Measurements from ENCODE around the gene ARMH3. TPM values are rescaled to one million over a fixed set of nuclear protein-coding genes. Genes with fewer than 3 reads are reported as not detected.

The ARMH3 gene
- total RNA-seq, 1 donor from 2014 or later, result 6.6 TPM

DNA sequence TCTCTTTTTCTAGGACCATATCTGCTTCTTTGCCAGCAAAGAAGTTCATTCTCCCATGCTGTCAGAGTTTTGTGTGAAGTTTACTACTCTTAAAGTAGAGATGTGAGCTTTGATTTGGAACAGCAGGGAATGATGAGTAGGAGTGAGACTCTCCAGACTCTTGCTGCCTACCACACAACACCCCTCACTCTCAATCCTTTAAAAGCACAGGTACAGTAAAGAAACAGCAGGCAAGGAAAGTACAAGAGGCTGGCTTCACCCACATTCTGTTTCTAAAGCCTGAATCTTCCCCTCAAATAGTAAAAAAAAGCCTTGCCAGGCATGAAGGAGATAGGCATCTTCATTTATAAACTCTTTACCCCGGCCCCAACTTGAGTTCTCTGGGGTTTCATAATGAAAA is 97.3 kb downstream of the ARMH3 start:
- H3K4me3 ChIP-seq (ENCODE audit: low read depth, low read length), result no peak overlapping the region
- no peak for DNase-seq (ENCODE audit: low read depth)
- TF ChIP-seq CTCF (conservative IDR thresholded peaks at IDR 0.05; ENCODE audit: low read depth, low read length), result no peak

DNA sequence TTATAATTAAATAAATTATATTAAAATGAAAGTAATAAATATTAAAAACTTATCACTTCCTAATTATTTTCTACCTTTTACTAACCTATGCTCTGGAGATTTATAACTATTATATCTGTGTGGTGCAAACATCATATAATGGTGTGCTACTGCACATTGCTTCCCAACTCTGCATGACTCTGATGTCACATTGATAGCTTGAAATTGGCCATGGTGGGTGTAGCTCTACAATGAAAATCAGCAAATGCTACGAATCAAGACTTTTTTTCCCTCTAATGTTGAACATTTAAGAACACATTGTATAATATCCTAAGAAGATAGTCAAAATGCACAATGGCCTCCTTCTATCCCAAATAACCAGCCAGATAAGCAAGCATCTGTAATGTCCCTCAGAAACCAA is 99.1 kb downstream of the ARMH3 start:
- DNase-seq (ENCODE audit: low read depth), result no peak
- H3K4me3 ChIP-seq (ENCODE audit: low read depth, low read length), result no peak overlapping the region
- TF ChIP-seq CTCF (conservative IDR thresholded peaks at IDR 0.05; ENCODE audit: low read depth, low read length), result no peak

- DNase-seq (ENCODE audit: low read depth), result no peak
- TF ChIP-seq CTCF (conservative IDR thresholded peaks at IDR 0.05; ENCODE audit: low read depth, low read length), result no peak
- no peak overlapping the region for H3K4me3 ChIP-seq (ENCODE audit: low read depth, low read length)
Observed at GRCh38 chr10:101956117-101956516, 99.9 kb downstream of the ARMH3 start.

GRCh38 chr10:101952191-101952590 is 103.8 kb downstream of the ARMH3 start:
- no peak for TF ChIP-seq CTCF (conservative IDR thresholded peaks at IDR 0.05; ENCODE audit: low read depth, low read length)
- no peak for DNase-seq (ENCODE audit: low read depth)
- H3K4me3 ChIP-seq (ENCODE audit: low read depth, low read length), result no peak overlapping the region

DNA sequence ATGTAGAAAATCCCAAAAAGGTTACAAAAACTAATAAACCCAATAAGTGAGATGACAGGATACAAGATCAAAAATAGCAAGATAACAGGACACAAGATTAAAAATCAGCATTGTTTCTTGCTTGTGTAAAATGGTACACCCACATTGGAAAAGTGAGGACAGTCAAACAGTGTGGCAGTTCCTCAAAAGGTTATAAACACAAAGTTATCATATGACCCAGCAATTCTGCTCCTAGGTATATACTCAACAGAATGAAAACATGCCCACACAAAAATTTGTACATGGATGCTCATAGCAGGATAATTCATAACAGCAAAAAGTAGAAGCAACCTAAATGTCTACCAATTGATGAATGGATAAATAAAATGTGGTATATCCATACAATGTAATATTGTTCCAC is 105.8 kb downstream of the ARMH3 start:
- no peak for TF ChIP-seq CTCF (conservative IDR thresholded peaks at IDR 0.05; ENCODE audit: low read depth, low read length)
- DNase-seq (ENCODE audit: low read depth), result no peak
- H3K4me3 ChIP-seq (ENCODE audit: low read depth, low read length), result no peak overlapping the region

DNA sequence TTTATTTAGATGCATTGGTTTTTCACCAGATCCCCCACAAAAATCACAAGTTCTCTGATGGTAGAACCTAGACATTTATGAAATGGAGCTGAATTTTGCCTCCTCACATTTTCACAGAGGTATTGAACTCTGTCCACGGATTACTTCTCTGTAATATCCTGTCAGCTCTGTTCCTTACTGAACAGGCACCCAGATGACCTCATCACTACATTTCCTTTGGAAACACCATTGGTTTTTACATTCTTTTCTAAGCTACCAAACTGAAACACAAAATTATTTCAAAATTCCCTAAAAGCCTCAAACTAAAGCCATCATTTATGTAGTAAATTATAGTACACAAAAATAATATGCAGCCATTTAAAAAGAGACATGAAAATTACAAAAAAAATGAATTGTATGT is 114.1 kb downstream of the ARMH3 start:
- no peak for TF ChIP-seq CTCF (conservative IDR thresholded peaks at IDR 0.05; ENCODE audit: low read depth, low read length)

GRCh38 chr10:101940916-101941315 is 115.1 kb downstream of the ARMH3 start:
- TF ChIP-seq CTCF (conservative IDR thresholded peaks at IDR 0.05; ENCODE audit: low read depth, low read length), result no peak
- DNase-seq (ENCODE audit: low read depth), result no peak
- no peak overlapping the region for H3K4me3 ChIP-seq (ENCODE audit: low read depth, low read length)

More for the DNA sequence above, 114.1 kb downstream of the ARMH3 start:
- no peak for DNase-seq (ENCODE audit: low read depth)
- no peak overlapping the region for H3K4me3 ChIP-seq (ENCODE audit: low read depth, low read length)

Measured in epithelial cell of proximal tubule (primary cell).